Stimulated activated naive CD8-positive, alpha-beta T cell treated with anti-CD3 and anti-CD28 coated beads, Interleukin-15, Interleukin-2, amounts not matched to agents 100 ng/mL and 50 ng/mL, for 24 hours (primary cell): ENCODE results near the gene RAD51D.

ENCODE experiments used
- H3K27ac Mint-ChIP-seq: one replicate; pipeline ENCODE4 v1.8.0; 2021; ENCODE audit warnings: mild to moderate bottlenecking, mixed read lengths
- H3K27me3 Mint-ChIP-seq: one replicate; pipeline ENCODE4 v1.8.0; 2021; ENCODE audit warnings: mixed read lengths
- H3K36me3 Mint-ChIP-seq: one replicate; pipeline ENCODE4 v1.8.0; 2021; ENCODE audit warnings: low read depth, mixed read lengths
- H3K4me1 Mint-ChIP-seq: one replicate; pipeline ENCODE4 v1.8.0; 2021; ENCODE audit warnings: low read depth, mixed read lengths
- H3K4me3 Mint-ChIP-seq: one replicate; pipeline ENCODE4 v1.8.0; 2021; ENCODE audit warnings: mild to moderate bottlenecking, mixed read lengths
- H3K9me3 Mint-ChIP-seq: one replicate; pipeline ENCODE4 v1.8.0; 2021; ENCODE audit warnings: mixed read lengths

Gene RAD51D

DNA sequence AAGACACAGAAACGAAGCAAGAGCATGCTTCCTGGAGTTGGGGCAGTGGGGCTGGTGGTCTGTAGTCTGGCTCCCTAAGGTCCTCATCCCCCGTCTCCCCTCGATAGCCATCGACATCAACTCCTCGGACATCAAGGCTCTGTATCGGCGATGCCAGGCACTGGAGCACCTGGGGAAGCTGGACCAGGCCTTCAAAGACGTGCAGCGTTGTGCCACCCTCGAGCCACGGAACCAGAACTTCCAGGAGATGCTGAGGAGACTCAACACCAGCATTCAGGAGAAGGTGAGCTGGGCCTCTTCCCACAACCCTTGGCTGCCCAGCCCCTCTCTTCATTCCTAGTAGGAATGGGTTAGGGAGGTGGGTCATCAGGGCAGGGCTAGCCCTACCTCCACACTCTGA lies 30.3 kb upstream of the RAD51D start:
- H3K27me3 Mint-ChIP-seq: no peaks in the 10 kb centered on the region
- H3K4me3 Mint-ChIP-seq: no peak overlapping the region
- H3K36me3 Mint-ChIP-seq: no peaks in the 10 kb centered on the region
- no peak overlapping the region for H3K27ac Mint-ChIP-seq
- no peaks in the 10 kb centered on the region for H3K9me3 Mint-ChIP-seq
- H3K4me1 Mint-ChIP-seq: no peaks in the 10 kb centered on the region

DNA sequence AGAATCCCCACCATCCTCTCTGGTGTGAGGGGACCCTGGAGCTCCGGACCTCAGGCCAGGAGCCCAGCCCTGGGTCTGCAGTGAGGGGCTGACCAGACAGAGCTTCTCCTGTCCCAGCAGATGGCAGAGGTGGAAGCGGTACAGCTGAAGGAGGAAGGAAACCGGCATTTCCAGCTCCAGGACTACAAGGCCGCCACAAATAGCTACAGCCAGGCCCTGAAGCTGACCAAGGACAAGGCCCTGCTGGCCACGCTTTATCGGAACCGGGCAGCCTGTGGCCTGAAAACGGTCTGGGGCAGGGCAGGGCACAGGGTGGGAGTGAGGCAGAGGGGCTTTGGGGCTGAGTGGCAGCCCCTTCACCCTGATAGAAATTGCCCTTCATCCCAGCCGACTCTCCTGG lies 28.5 kb upstream of the RAD51D start:
- H3K4me1 Mint-ChIP-seq: no peaks in the 10 kb centered on the region
- H3K4me3 Mint-ChIP-seq: no peak overlapping the region
- no peaks in the 10 kb centered on the region for H3K36me3 Mint-ChIP-seq
- no peak overlapping the region for H3K27ac Mint-ChIP-seq
- no peaks in the 10 kb centered on the region for H3K27me3 Mint-ChIP-seq
- no peaks in the 10 kb centered on the region for H3K9me3 Mint-ChIP-seq

DNA sequence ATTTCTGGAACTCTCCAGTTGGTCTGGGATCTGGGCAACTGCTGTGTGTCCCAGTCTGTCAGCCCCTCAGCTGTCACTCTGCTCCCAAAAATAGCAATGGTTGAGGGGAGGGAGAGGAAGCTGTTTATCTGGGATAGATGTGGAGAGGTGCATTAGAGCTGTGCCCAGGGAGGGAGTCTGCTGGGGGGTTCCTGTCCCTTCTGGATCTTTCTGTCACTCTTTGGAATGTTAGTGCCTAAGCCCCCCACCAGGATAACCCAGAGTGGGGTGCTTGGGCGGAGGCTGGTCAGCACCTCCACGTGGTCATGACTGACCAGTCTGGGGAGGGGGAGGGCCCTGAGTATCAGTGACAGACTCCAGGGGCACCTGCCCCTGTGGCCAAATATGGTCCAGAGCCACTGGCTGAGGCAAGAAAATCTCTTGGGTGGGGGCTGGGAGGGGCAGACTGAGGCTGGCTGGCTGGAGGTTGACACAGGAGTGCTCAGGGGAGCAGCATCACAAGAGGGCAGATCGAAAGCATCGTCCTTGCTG lies 27.8 kb upstream of the RAD51D start, which contains the start of gene UNC45B:
UNC45B (plus strand) TSS at position 443 of the 531 bp plus-strand sequence. CDS start 447 bp downstream, outside the sequence.
- Mint-ChIP-seq H3K4me3 (no peak within 1 kb of the TSS), H3K27me3 (no peaks in the 10 kb centered on the region), H3K27ac (no peak within 1 kb of the TSS), H3K4me1 (peaks cover 1% of the 10 kb centered on the region), H3K36me3 (no peaks in the 10 kb centered on the region), H3K9me3 (no peaks in the 10 kb centered on the region)

DNA sequence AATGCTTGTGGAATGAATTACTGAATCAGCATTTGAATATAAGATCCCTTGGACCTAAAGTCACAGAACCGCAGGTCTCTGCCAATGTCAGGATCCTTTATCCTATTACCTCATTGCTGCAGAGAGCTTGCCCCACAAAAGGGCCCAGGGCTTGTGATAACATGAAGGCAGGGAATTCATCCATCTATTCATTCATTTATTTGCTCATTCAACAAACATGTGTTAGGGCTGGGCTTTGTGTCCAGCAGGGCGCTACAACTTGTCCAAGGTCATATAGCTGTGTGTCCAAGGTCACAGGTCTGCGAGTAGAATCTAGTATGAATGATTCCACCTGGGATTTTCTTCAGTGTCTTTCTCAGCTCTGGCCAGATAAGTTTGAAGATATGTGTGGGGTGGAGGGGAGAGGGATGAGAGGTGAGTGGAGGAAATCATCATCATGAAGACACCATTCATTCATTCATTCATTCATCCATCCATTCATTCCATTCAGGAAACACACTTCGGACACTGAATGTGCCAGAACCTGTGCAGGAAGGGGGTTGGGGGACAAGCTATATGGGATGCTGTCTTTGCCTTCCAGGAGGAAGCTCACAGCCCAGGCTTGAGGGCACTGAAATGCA lies 26.7 kb upstream of the RAD51D start:
- H3K27ac Mint-ChIP-seq: no peak overlapping the region
- no peak overlapping the region for H3K4me3 Mint-ChIP-seq
- no peaks in the 10 kb centered on the region for H3K9me3 Mint-ChIP-seq
- H3K36me3 Mint-ChIP-seq: no peaks in the 10 kb centered on the region
- peaks cover 4% of the 10 kb centered on the region for H3K4me1 Mint-ChIP-seq
- H3K27me3 Mint-ChIP-seq: no peaks in the 10 kb centered on the region

DNA sequence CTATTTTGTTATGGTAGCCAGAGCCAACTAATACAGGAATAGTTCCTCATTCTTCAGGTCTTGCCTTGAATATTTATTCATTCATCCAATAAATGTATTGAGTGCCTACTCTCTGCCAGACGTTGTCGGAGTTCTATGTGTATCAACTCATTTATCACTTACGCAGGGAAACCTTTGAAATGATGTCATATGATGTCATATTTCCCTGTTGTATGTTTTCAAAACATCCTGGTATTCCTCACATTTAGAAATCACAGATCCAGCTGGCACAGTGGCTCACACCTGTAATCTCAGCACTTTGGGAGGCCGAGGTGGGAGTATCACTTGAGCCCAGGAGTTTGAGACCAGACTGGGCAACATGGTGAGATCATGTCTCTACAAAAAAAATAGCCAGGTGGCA lies 25.2 kb upstream of the RAD51D start:
- H3K36me3 Mint-ChIP-seq: peaks cover 6% of the 10 kb centered on the region
- no peak overlapping the region for H3K4me3 Mint-ChIP-seq
- no peak overlapping the region for H3K27ac Mint-ChIP-seq
- no peaks in the 10 kb centered on the region for H3K27me3 Mint-ChIP-seq
- H3K4me1 Mint-ChIP-seq: peaks cover 15% of the 10 kb centered on the region
- no peaks in the 10 kb centered on the region for H3K9me3 Mint-ChIP-seq

DNA sequence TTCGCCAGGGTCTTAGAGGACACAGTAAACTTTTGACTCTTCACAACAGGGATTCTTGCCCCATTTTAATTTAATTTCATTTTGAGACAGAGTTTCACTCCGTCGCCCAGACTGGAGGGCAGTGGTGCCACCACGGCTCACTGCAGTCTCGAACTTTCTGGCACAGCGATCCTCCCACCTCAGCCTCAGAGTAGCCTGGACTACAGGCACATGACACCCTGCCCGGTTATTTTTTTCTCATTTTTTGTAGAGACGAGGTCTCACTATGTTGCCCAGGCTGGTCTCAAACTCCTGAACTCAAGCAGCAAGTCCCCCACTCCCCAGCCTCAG lies 22.8 kb upstream of the RAD51D start:
- H3K9me3 Mint-ChIP-seq: no peaks in the 10 kb centered on the region
- H3K4me1 Mint-ChIP-seq: peaks cover 15% of the 10 kb centered on the region
- H3K36me3 Mint-ChIP-seq: peaks cover 21% of the 10 kb centered on the region
- H3K4me3 Mint-ChIP-seq: peak overlapping the region; percentile 88
- no peaks in the 10 kb centered on the region for H3K27me3 Mint-ChIP-seq
- H3K27ac Mint-ChIP-seq: peak overlapping the region; percentile 84

DNA sequence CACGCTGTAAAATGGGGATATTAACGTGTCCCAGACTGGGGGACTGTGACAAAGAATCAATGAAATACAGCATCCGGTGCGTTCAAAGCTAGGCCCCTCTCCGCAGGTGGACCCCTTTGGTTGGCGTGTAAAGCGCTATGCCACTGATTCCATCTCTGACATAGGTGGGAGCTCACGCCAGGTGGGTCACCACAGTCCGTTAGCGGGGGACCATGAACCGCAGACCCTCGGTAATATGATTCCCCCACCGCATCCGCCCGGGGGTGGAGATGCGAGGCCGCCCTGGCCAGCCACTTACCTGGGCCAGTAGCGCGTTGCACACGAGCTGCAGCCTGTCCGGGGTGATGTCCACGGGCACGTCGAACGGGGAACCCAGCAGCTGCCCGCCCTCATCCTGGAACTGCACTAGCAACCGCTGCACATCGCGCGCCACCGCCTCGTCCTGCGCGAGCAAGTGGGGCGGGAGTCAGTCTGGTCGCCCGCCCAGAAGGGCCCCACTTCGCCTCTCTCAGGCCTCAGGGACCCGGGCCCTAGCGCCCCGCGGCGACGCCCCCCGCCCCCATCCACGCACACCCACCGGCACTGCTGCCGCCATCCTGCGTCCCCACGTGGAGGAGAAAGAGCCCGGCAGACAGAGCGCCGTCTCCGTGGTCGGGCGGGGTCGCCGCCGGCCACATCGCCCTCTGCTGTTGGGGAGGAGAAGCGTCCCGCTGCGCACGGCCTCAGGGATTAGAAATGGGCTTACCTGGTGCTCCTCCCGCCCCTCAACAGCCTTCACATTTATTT lies 22.2 kb upstream of the RAD51D start, which contains the start of gene NLE1:
NLE1 (minus strand) TSS at position 623 of the 786 bp plus-strand sequence; CDS start at position 595, 28 bp downstream.
- H3K4me3 Mint-ChIP-seq: peak within 1 kb of the TSS; percentile 88
- no peaks in the 10 kb centered on the region for H3K9me3 Mint-ChIP-seq
- H3K27ac Mint-ChIP-seq: peak within 1 kb of the TSS; percentile 84
- H3K36me3 Mint-ChIP-seq: peaks cover 23% of the 10 kb centered on the region
- peaks cover 15% of the 10 kb centered on the region for H3K4me1 Mint-ChIP-seq
- no peaks in the 10 kb centered on the region for H3K27me3 Mint-ChIP-seq

DNA sequence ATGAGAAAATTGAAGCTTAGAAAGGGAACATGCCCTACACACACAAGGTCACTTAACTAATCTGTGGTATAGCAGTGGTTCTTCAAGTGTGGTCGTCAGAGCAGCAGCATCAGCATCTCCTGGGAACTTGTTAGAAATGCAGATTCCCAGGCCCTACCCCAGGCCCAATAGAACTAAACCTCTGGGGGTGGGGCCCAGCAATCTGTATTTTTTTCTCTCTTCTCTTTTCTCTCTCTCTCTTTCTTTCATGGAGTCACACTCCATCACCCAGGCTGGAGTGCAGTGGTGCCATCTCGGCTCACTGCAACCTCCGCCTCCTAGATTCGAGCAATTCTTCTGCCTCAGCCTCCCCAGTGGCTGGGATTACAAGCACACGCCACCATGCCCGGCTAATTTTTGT lies 18.6 kb upstream of the RAD51D start:
- Mint-ChIP-seq H3K36me3 (peaks cover 53% of the 10 kb centered on the region), H3K9me3 (no peaks in the 10 kb centered on the region), H3K4me1 (peaks cover 15% of the 10 kb centered on the region), H3K4me3 (no peak overlapping the region), H3K27ac (no peak overlapping the region), H3K27me3 (no peaks in the 10 kb centered on the region)

DNA sequence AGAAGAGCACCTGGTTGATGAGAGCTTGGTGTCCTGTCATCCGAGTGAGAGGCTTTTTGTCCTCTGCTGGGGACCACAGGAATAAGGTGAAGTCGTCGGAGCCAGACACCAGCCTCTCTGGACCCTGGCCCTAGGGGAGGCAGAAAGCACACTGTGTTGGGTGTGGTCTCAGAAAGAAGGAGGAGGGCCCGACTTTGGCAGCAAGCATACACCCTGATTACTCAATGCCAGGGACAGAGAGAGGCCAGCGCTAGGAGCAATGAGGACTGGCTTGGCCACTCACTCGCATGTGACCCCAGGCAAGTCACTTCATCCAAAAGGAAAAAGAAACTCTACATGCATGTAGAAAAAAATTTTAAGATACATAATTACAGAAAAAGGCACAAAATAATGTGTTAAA lies 15.7 kb upstream of the RAD51D start:
- no peaks in the 10 kb centered on the region for H3K9me3 Mint-ChIP-seq
- H3K27me3 Mint-ChIP-seq: no peaks in the 10 kb centered on the region
- no peak overlapping the region for H3K27ac Mint-ChIP-seq
- H3K4me1 Mint-ChIP-seq: peaks cover 2% of the 10 kb centered on the region
- no peak overlapping the region for H3K4me3 Mint-ChIP-seq
- peaks cover 54% of the 10 kb centered on the region for H3K36me3 Mint-ChIP-seq

DNA sequence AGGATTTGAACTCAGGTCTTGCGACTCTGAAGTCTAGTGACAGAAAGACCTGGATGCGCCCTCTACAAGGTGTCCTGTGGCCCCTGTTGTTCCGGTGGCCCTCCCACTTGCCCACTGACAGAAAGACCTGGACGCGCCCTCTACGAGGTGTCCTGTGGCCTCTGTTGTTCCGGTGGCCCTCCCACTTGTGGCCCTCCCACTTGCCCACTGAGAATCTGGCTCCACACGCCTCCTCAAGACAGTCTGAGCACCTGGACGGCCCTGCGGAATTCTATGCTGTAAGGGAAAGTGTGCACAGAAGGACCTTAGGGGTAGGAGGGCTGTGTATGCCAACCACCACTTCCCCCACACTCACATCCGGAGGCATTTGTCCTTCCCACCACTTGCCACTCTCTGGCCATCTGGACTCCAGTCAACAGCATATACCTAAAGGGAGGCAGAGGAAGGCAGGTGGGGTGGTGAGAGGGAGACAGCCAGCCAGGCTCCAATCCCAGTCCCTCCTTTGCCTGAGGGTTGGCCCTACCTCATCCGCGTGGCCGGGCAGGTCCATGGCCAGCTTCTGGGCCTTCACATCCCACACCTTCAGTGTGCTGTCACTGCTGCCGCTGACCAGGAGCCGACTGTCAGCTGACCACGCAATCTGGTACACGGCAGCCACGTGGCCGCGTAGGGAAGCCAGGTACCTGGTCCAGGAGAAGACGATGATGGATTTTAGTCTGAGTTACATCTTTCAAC lies 13.3 kb upstream of the RAD51D start:
- Mint-ChIP-seq H3K9me3 (no peaks in the 10 kb centered on the region), H3K4me1 (no peaks in the 10 kb centered on the region), H3K4me3 (no peak overlapping the region), H3K27ac (no peak overlapping the region), H3K27me3 (no peaks in the 10 kb centered on the region), H3K36me3 (peaks cover 48% of the 10 kb centered on the region)

DNA sequence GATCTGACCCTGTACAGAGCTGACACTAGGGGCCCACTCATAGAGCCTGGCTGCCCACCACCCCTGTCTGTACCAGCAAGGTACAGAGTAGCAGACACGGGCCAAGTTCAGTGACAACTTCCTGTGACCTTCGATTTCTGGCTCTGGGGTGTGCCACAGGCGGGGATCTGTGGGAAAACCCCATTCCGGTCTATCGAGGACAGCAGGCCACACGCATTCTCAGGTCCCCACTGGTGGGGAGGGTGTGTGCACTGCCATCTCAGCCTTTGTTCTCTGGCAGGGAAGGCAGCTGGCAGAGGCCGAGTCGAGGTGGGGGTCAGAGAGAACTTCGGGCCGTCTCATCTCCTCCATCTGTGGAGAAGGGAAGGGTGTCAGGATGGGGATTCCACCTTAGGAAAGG lies 12.4 kb upstream of the RAD51D start:
- peaks cover 44% of the 10 kb centered on the region for H3K36me3 Mint-ChIP-seq
- no peak overlapping the region for H3K27ac Mint-ChIP-seq
- no peak overlapping the region for H3K4me3 Mint-ChIP-seq
- no peaks in the 10 kb centered on the region for H3K27me3 Mint-ChIP-seq
- H3K9me3 Mint-ChIP-seq: no peaks in the 10 kb centered on the region
- no peaks in the 10 kb centered on the region for H3K4me1 Mint-ChIP-seq

DNA sequence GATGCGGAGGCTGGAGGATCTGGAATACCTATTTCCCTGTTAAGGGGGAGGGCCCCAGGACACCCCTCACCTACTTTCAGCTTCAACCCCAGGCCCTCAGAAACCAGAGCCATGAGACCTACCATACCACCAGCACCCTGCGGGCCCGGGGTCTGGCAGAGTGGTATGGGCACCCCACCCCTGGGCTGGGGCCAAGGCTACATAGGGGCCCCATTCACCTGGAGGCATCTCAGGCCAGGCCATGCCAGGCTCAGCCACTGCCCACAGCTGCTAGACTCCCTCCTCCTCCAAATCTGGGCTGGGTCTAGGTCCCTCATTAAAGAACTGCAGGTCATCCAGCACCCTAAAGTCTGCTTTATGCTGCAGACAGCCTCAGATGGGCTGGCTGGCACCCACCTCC lies 10.7 kb upstream of the RAD51D start:
- Mint-ChIP-seq H3K36me3 (peaks cover 30% of the 10 kb centered on the region), H3K27ac (no peak overlapping the region), H3K4me1 (no peaks in the 10 kb centered on the region), H3K9me3 (no peaks in the 10 kb centered on the region), H3K4me3 (no peak overlapping the region), H3K27me3 (no peaks in the 10 kb centered on the region)

DNA sequence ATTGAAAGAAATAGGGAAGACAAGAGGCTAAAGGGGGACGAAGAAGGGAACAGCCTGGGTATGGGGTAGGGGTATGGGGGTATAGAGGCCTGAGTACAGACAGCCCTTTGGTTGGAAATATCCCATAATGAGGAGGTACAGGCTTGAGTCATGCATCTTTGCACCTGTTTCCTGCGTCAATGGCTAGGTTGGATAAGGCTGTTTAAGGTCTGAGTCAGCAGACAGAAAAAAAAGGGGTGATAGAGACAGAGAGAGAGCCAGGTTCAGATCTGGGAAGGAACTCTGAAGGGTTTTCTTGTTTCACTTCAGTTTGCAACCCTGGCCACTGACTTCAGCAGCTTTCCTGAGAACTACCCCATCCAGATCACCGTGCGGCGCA lies 10.3 kb upstream of the RAD51D start:
- H3K4me3 Mint-ChIP-seq: no peak overlapping the region
- H3K4me1 Mint-ChIP-seq: no peaks in the 10 kb centered on the region
- H3K9me3 Mint-ChIP-seq: no peaks in the 10 kb centered on the region
- peaks cover 26% of the 10 kb centered on the region for H3K36me3 Mint-ChIP-seq
- no peak overlapping the region for H3K27ac Mint-ChIP-seq
- no peaks in the 10 kb centered on the region for H3K27me3 Mint-ChIP-seq

DNA sequence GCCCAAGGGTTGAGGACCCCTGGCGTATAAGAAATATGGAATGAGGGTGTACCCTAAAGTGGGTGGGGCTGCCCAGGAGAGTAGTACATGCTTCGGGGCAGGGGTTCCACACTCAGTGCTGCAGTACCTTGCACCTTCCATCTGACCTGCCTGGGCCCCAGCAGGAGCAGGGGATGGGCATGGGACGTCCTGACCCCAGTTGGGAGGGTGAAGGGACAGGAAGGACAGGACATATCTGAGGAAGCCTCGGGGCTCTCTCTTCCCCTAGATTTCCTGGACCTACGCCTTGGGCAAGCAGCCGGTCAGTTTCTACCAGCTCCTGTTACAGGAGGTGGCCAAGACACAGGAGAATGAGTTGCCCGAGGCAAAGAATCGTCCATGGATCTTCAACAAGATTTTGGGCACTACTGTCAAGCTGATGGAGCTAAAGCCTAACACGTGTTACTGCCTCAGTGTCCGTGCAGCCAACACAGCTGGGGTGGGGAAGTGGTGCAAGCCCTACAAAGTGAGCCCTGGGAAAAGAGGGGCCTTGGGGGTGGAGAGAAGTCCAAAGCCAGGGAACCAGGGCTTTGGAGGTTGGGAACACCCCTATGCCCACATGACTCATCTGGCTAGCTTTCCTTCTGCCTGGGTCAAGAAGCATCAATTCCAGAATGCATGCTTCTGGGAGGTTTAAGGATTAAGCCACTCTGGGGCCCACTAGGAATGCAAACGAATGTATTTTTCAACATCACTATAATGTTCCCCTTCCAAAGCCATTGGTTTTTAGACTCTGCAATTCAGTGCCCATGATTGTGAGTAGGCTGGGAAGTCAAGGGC lies 9.7 kb upstream of the RAD51D start:
- no peak overlapping the region for H3K4me3 Mint-ChIP-seq
- H3K36me3 Mint-ChIP-seq: peaks cover 22% of the 10 kb centered on the region
- H3K4me1 Mint-ChIP-seq: no peaks in the 10 kb centered on the region
- no peak overlapping the region for H3K27ac Mint-ChIP-seq
- no peaks in the 10 kb centered on the region for H3K9me3 Mint-ChIP-seq
- no peaks in the 10 kb centered on the region for H3K27me3 Mint-ChIP-seq
